HAP-1 (cell line): ENCODE data around the gene RNASET2.
"Not testable (repeated sequence)": the region's sequence is repeated elsewhere in the genome, so short reads cannot be mapped to it uniquely, and the experiment has no call there.

ENCODE experiments used
- DNase-seq, 2 experiments: peaks; one replicate each; pipeline ENCODE4 v3.0.0-alpha.2; 2016 to 2020; ENCODE audit warnings: low spot score in 2 of 2
- H3K27me3 ChIP-seq: fragments of 250-450 bp; sonication (Bioruptor Pico); 2 replicates; pipeline ENCODE4 v1.5.1; 2020; ENCODE audit warnings: low read depth, mild to moderate bottlenecking, moderate library complexity
- H3K36me3 ChIP-seq: fragments of 250-450 bp; sonication (Bioruptor Pico); replicated peaks from 2 replicates; pipeline ENCODE4 v1.5.1; 2020; ENCODE audit warnings: mild to moderate bottlenecking
- H3K4me1 ChIP-seq: fragments of 250-450 bp; sonication (Bioruptor Pico); 2 replicates; pipeline ENCODE4 v1.5.1; 2020; ENCODE audit warnings: mild to moderate bottlenecking
- H3K4me3 ChIP-seq: fragments of 250-450 bp; sonication (Bioruptor Pico); 2 replicates; pipeline ENCODE4 v1.5.1; 2020; ENCODE audit warnings: mild to moderate bottlenecking, moderate library complexity
- H3K9me3 ChIP-seq: fragments of 250-450 bp; sonication (Bioruptor Pico); 2 replicates; pipeline ENCODE4 v1.5.1; 2020; ENCODE audit warnings: mild to moderate bottlenecking, moderate library complexity
- in situ Hi-C: fragments of 300-500 bp; cut with MboI; formaldehyde crosslinking; loops from 3 replicates; pipeline ENCODE4 v1.14.3; 2020; ENCODE audit warnings: low sequenced_read_pairs, inconsistent platforms, mixed read lengths

The RNASET2 gene

GRCh38 chr6:166922937-166923336, 33.4 kb downstream of the RNASET2 start:
- no peak for DNase-seq
- Histone ChIP-seq H3K4me1 (peaks cover 7% of the 10 kb centered on the region), H3K4me3 (no peak overlapping the region), H3K36me3 (no peaks in the 10 kb centered on the region), H3K27me3 (no peaks in the 10 kb centered on the region), H3K9me3 (no peaks in the 10 kb centered on the region)
- in situ Hi-C loops, result no loop called here

GRCh38 chr6:166921570-166921969, 34.8 kb downstream of the RNASET2 start:
- Histone ChIP-seq H3K9me3 (no peaks in the 10 kb centered on the region), H3K4me3 (no peak overlapping the region), H3K27me3 (no peaks in the 10 kb centered on the region), H3K4me1 (no peaks in the 10 kb centered on the region), H3K36me3 (no peaks in the 10 kb centered on the region)
- DNase-seq, result no peak
- in situ Hi-C loops, result no loop called here

- in situ Hi-C loops, result no loop called here
- H3K36me3 ChIP-seq, result no peaks in the 10 kb centered on the region
These were observed 39.5 kb downstream of the RNASET2 start for GRCh38 chr6:166916824-166917223.

GRCh38 chr6:166915484-166915883, 40.9 kb downstream of the RNASET2 start:
- H3K27me3 ChIP-seq, in situ Hi-C loops, H3K9me3 ChIP-seq, H3K36me3 ChIP-seq, DNase-seq, H3K4me1 ChIP-seq, H3K4me3 ChIP-seq: not testable (repeated sequence)

More at GRCh38 chr6:166916824-166917223, 39.5 kb downstream of the RNASET2 start:
- Histone ChIP-seq H3K4me3 (no peak overlapping the region), H3K27me3 (no peaks in the 10 kb centered on the region), H3K9me3 (no peaks in the 10 kb centered on the region), H3K4me1 (no peaks in the 10 kb centered on the region)
- no peak for DNase-seq

GRCh38 chr6:166914952-166915351, 41.4 kb downstream of the RNASET2 start:
- in situ Hi-C loops, H3K27me3 ChIP-seq, H3K4me1 ChIP-seq, DNase-seq, H3K36me3 ChIP-seq, H3K4me3 ChIP-seq, H3K9me3 ChIP-seq: not testable (repeated sequence)

GRCh38 chr6:166911248-166911677, 45.1 kb downstream of the RNASET2 start:
- Histone ChIP-seq H3K9me3 (no peaks in the 10 kb centered on the region), H3K4me3 (no peak overlapping the region), H3K4me1 (no peaks in the 10 kb centered on the region), H3K36me3 (no peaks in the 10 kb centered on the region), H3K27me3 (no peaks in the 10 kb centered on the region)
- no peak for DNase-seq
- in situ Hi-C loops, result no loop called here

GRCh38 chr6:166910601-166911000, 45.7 kb downstream of the RNASET2 start:
- Histone ChIP-seq H3K9me3 (no peaks in the 10 kb centered on the region), H3K4me3 (no peak overlapping the region), H3K4me1 (no peaks in the 10 kb centered on the region), H3K36me3 (no peaks in the 10 kb centered on the region), H3K27me3 (no peaks in the 10 kb centered on the region)
- no peak for DNase-seq
- in situ Hi-C loops, result no loop called here

GRCh38 chr6:166908811-166909210, 47.5 kb downstream of the RNASET2 start:
- Histone ChIP-seq H3K9me3 (no peaks in the 10 kb centered on the region), H3K27me3 (no peaks in the 10 kb centered on the region), H3K4me1 (no peaks in the 10 kb centered on the region), H3K36me3 (no peaks in the 10 kb centered on the region), H3K4me3 (no peak overlapping the region)
- in situ Hi-C loops, result no loop called here
- DNase-seq, result no peak

GRCh38 chr6:166907871-166908806, 48.2 kb downstream of the RNASET2 start:
- in situ Hi-C loops, result no loop called here
- no peaks in the 10 kb centered on the region for H3K4me1 ChIP-seq

GRCh38 chr6:166907373-166907841, 48.9 kb downstream of the RNASET2 start:
- Histone ChIP-seq H3K27me3 (no peaks in the 10 kb centered on the region), H3K4me1 (no peaks in the 10 kb centered on the region), H3K9me3 (no peaks in the 10 kb centered on the region), H3K4me3 (no peak overlapping the region), H3K36me3 (no peaks in the 10 kb centered on the region)
- no peak for DNase-seq
- in situ Hi-C loops, result no loop called here

More at GRCh38 chr6:166907871-166908806, 48.2 kb downstream of the RNASET2 start:
- Histone ChIP-seq H3K27me3 (no peaks in the 10 kb centered on the region), H3K9me3 (no peaks in the 10 kb centered on the region), H3K36me3 (no peaks in the 10 kb centered on the region), H3K4me3 (no peak overlapping the region)
- DNase-seq, result no peak

- in situ Hi-C loops, result no loop called here
- Histone ChIP-seq H3K36me3 (no peaks in the 10 kb centered on the region), H3K9me3 (no peaks in the 10 kb centered on the region), H3K27me3 (no peaks in the 10 kb centered on the region), H3K4me3 (no peak overlapping the region), H3K4me1 (no peaks in the 10 kb centered on the region)
- no peak for DNase-seq
These were observed 49.8 kb downstream of the RNASET2 start for GRCh38 chr6:166906376-166907044.

GRCh38 chr6:166905505-166906134, 50.7 kb downstream of the RNASET2 start:
- no peaks in the 10 kb centered on the region for H3K4me1 ChIP-seq
- in situ Hi-C loops, result no loop called here

GRCh38 chr6:166905013-166905412, 51.3 kb downstream of the RNASET2 start:
- in situ Hi-C loops, result no loop called here
- no peak overlapping the region for H3K4me3 ChIP-seq
- H3K27me3 ChIP-seq, result no peaks in the 10 kb centered on the region
- no peaks in the 10 kb centered on the region for H3K36me3 ChIP-seq
- H3K4me1 ChIP-seq, result no peaks in the 10 kb centered on the region
- H3K9me3 ChIP-seq, result no peaks in the 10 kb centered on the region
- no peak for DNase-seq

More at GRCh38 chr6:166905505-166906134, 50.7 kb downstream of the RNASET2 start:
- Histone ChIP-seq H3K36me3 (no peaks in the 10 kb centered on the region), H3K4me3 (no peak overlapping the region), H3K9me3 (no peaks in the 10 kb centered on the region), H3K27me3 (no peaks in the 10 kb centered on the region)
- DNase-seq, result no peak
